DOHH2 (cell line): ENCODE results near the gene DBNDD1.
A peak's percentile ranks its signal among the peaks of the same experiment; 100 is the strongest.

ENCODE experiments used
- H3F3A ChIP-seq: fragments of 200-600 bp; sonication (generic), shearing (Covaris generic); 2 replicates; pipeline ENCODE4 v1.6.0; 2016; ENCODE audit warnings: antibody characterized with exemption, mild to moderate bottlenecking; ENCODE audit not compliant: control insufficient read depth, insufficient read depth
- H3K27ac ChIP-seq: fragments of 200-600 bp; sonication (generic); 2 replicates; pipeline ENCODE4 v1.5.1; 2014; ENCODE audit warnings: low read depth, mild to moderate bottlenecking, low read length, moderate library complexity
- H3K27me3 ChIP-seq: fragments of 200-600 bp; sonication (generic); 2 replicates; pipeline ENCODE4 v1.6.1; 2014; ENCODE audit warnings: mild to moderate bottlenecking, low read length, mixed read lengths; ENCODE audit not compliant: control insufficient read depth
- H3K36me3 ChIP-seq: fragments of 200-600 bp; sonication (generic); 2 replicates; pipeline ENCODE4 v1.6.1; 2014; ENCODE audit warnings: mild to moderate bottlenecking, low read length, moderate library complexity, mixed read lengths; ENCODE audit not compliant: control insufficient read depth
- H3K4me1 ChIP-seq: fragments of 200-600 bp; sonication (generic); 2 replicates; pipeline ENCODE4 v1.6.1; 2014; ENCODE audit warnings: mild to moderate bottlenecking, low read length, mixed read lengths; ENCODE audit not compliant: control insufficient read depth
- H3K4me2 ChIP-seq: fragments of 200-600 bp; sonication (generic); 2 replicates; pipeline ENCODE4 v1.6.0; 2014; ENCODE audit warnings: mild to moderate bottlenecking, low read length, moderate library complexity
- H3K4me3 ChIP-seq: fragments of 200-600 bp; sonication (generic); 2 replicates; pipeline ENCODE4 v1.5.1; 2014; ENCODE audit warnings: mild to moderate bottlenecking, low read length, mixed read lengths
- H3K79me2 ChIP-seq: fragments of 200-600 bp; sonication (generic); 2 replicates; pipeline ENCODE4 v1.6.1; 2014; ENCODE audit warnings: mild to moderate bottlenecking, low read length, mixed read lengths; ENCODE audit not compliant: control insufficient read depth
- H3K9me2 ChIP-seq: fragments of 200-600 bp; sonication (generic); replicated peaks from 2 replicates; pipeline ENCODE4 v1.6.1; 2014; ENCODE audit warnings: mild to moderate bottlenecking, low read length, mixed read lengths; ENCODE audit not compliant: control insufficient read depth
- H3K9me3 ChIP-seq: fragments of 200-600 bp; sonication (generic); 2 replicates; pipeline ENCODE4 v1.6.1; 2014; ENCODE audit warnings: antibody characterized with exemption, low read length, mixed read lengths; ENCODE audit not compliant: control insufficient read depth, insufficient read depth
- H4K20me1 ChIP-seq: fragments of 200-600 bp; sonication (generic); 2 replicates; pipeline ENCODE4 v1.6.0; 2014; ENCODE audit warnings: low read depth, mild to moderate bottlenecking, antibody characterized with exemption, low read length, moderate library complexity; ENCODE audit not compliant: control insufficient read depth, insufficient read depth
- CTCF ChIP-seq: fragments of 200-600 bp; sonication (generic); IDR thresholded peaks from one replicate; pipeline ENCODE4 v1.5.1; 2014; ENCODE audit warnings: antibody characterized with exemption, mild to moderate bottlenecking, low read depth, low read length; ENCODE audit not compliant: poor library complexity, severe bottlenecking
- EZH2phosphoT487 ChIP-seq: fragments of 200-600 bp; sonication (generic); IDR thresholded peaks from 2 replicates; pipeline ENCODE4 v1.6.1; 2017; ENCODE audit warnings: borderline replicate concordance, mild to moderate bottlenecking, antibody characterized with exemption, low read length, moderate library complexity, mixed read lengths

DBNDD1 gene

DNA sequence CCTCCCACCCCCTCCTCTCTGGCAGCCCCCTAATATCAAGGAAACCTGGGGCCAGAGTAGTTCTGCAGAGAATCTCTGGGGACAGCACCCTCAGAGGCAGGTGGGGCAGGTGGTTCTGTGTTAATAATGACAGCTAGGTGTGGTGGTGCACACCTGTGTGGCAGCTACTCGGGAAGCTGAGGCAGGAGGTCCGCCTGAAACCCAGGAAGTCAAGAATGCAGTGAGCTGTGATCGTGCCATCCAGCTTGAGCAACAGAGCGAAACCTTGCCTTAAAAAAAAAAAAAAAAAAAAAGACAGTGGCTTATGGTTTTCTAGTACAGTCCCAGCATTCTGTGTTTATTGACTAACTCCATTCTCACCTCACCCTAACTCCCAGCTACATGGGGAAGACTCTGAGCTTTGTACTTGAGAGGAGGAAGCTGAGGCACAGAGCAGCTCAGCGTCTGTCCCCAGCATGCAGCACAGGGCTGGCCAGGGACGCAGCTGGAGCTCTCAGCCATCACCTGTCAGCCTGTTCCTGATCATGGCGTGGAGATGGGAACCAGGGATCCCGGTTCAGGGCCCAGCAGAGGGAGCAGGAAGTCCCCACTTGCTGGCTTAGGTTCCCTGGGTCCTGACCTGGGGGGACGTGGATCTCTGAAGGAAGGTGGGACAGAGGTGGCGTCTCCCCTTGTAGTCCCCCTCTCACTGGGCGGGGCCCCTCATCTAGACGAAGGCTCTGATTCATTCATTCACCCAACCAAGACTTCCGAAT, 6.1 kb downstream of the DBNDD1 start:
- Histone ChIP-seq H3K4me2 (peak overlapping the region; percentile 30; the same call in 1 of the 2 replicates), H3K4me3 (no peak overlapping the region), H3K9me2 (no peaks in the 10 kb centered on the region), H3K27me3 (peaks cover 66% of the 10 kb centered on the region), H3K36me3 (no peaks in the 10 kb centered on the region), H4K20me1 (peaks cover 23% of the 10 kb centered on the region), H3F3A (peaks cover 14% of the 10 kb centered on the region), H3K79me2 (no peaks in the 10 kb centered on the region), H3K9me3 (peaks cover 4% of the 10 kb centered on the region; the same call in 1 of the 2 replicates), H3K27ac (no peak overlapping the region), H3K4me1 (peaks cover 50% of the 10 kb centered on the region)
- TF ChIP-seq CTCF: no peak
- TF ChIP-seq EZH2phosphoT487: no peak

- Histone ChIP-seq H3K36me3 (no peaks in the 10 kb centered on the region), H3K9me2 (no peaks in the 10 kb centered on the region)
- no peak for TF ChIP-seq CTCF
- TF ChIP-seq EZH2phosphoT487: no peak
Observed at GRCh38 chr16:90011908-90012501, 7.3 kb downstream of the DBNDD1 start.

GRCh38 chr16:90011508-90011819, 7.8 kb downstream of the DBNDD1 start:
- Histone ChIP-seq H3K4me1 (peaks cover 66% of the 10 kb centered on the region), H3F3A (peaks cover 16% of the 10 kb centered on the region), H3K79me2 (no peaks in the 10 kb centered on the region), H3K9me2 (no peaks in the 10 kb centered on the region), H3K4me2 (peak overlapping the region; percentile 1; the same call in 1 of the 2 replicates), H3K36me3 (no peaks in the 10 kb centered on the region), H3K9me3 (peaks cover 4% of the 10 kb centered on the region; the same call in 1 of the 2 replicates), H3K27me3 (peaks cover 51% of the 10 kb centered on the region), H3K27ac (no peak overlapping the region), H4K20me1 (peaks cover 22% of the 10 kb centered on the region), H3K4me3 (no peak overlapping the region)
- TF ChIP-seq CTCF: no peak
- no peak for TF ChIP-seq EZH2phosphoT487

More at GRCh38 chr16:90011908-90012501, 7.3 kb downstream of the DBNDD1 start:
- Histone ChIP-seq H3K4me3 (no peak overlapping the region), H3K4me1 (peaks cover 62% of the 10 kb centered on the region), H3K27me3 (peaks cover 57% of the 10 kb centered on the region), H4K20me1 (peaks cover 21% of the 10 kb centered on the region), H3F3A (peaks cover 16% of the 10 kb centered on the region), H3K79me2 (no peaks in the 10 kb centered on the region), H3K9me3 (peaks cover 4% of the 10 kb centered on the region; the same call in 1 of the 2 replicates), H3K4me2 (no peak overlapping the region), H3K27ac (no peak overlapping the region)
